HG02943 (cell line): Measurements from ENCODE around the gene PAAF1.
"Not testable (repeated sequence)": the region's sequence is repeated elsewhere in the genome, so short reads cannot be mapped to it uniquely, and the experiment has no call there.

ENCODE experiments used
- ATAC-seq: cut with Tn5 transposase; IDR thresholded peaks from one replicate; pipeline ENCODE4 v1.9.1; 2021; ENCODE audit warnings: mild to moderate bottlenecking, low read depth, moderate library complexity; ENCODE audit not compliant: unreplicated experiment

Gene PAAF1

GRCh38 chr11:73878771-73879170 lies 2.0 kb downstream of the PAAF1 start:
- no peak for ATAC-seq

GRCh38 chr11:73880449-73880848 lies 3.6 kb downstream of the PAAF1 start:
- ATAC-seq: not testable (repeated sequence)

- no peak for ATAC-seq
Observed at GRCh38 chr11:73883856-73884255, 7.1 kb downstream of the PAAF1 start.

GRCh38 chr11:73888244-73888643 lies 11.4 kb downstream of the PAAF1 start:
- ATAC-seq: no peak

GRCh38 chr11:73889019-73889418 lies 12.2 kb downstream of the PAAF1 start:
- ATAC-seq: no peak

GRCh38 chr11:73889536-73889935 lies 12.7 kb downstream of the PAAF1 start:
- ATAC-seq: no peak

GRCh38 chr11:73893041-73893440 lies 16.2 kb downstream of the PAAF1 start:
- ATAC-seq: no peak

GRCh38 chr11:73894725-73895335 lies 18.0 kb downstream of the PAAF1 start:
- no peak for ATAC-seq

GRCh38 chr11:73902303-73902702 lies 25.5 kb downstream of the PAAF1 start:
- no peak for ATAC-seq

- no peak for ATAC-seq
Observed at GRCh38 chr11:73907191-73907590, 30.4 kb downstream of the PAAF1 start.

GRCh38 chr11:73912026-73912425 lies 35.2 kb downstream of the PAAF1 start:
- ATAC-seq: no peak

- no peak for ATAC-seq
Observed at GRCh38 chr11:73913472-73913871, 36.7 kb downstream of the PAAF1 start.

GRCh38 chr11:73914284-73914683 lies 37.5 kb downstream of the PAAF1 start:
- no peak for ATAC-seq

GRCh38 chr11:73916435-73916834 lies 39.6 kb downstream of the PAAF1 start:
- ATAC-seq: no peak

- no peak for ATAC-seq
Observed at GRCh38 chr11:73921180-73921579, 44.4 kb downstream of the PAAF1 start.

- ATAC-seq: no peak
Observed at GRCh38 chr11:73929388-73929787, 52.6 kb downstream of the PAAF1 start.

GRCh38 chr11:73931039-73931645 lies 54.3 kb downstream of the PAAF1 start:
- ATAC-seq: no peak

- no peak for ATAC-seq
Observed at GRCh38 chr11:73931951-73932350, 55.2 kb downstream of the PAAF1 start.

GRCh38 chr11:73932781-73933180 lies 56.0 kb downstream of the PAAF1 start:
- no peak for ATAC-seq

- not testable (repeated sequence) for ATAC-seq
Observed at GRCh38 chr11:73936047-73936446, 59.2 kb downstream of the PAAF1 start.

GRCh38 chr11:73939096-73939495 lies 62.3 kb downstream of the PAAF1 start:
- ATAC-seq: no peak

GRCh38 chr11:73940801-73941570 lies 64.2 kb downstream of the PAAF1 start:
- ATAC-seq: no peak
